GM23248 (cell line): ENCODE results near the gene SCYGR3. TPM values are rescaled to one million over a fixed set of nuclear protein-coding genes. Genes with fewer than 3 reads are reported as not detected.

Experiments used
- DNase-seq: peaks from one replicate; pipeline ENCODE4 v3.0.0-alpha.2; 2015
- H2AFZ ChIP-seq: fragments of 200-600 bp; sonication (generic); 2 replicates; pipeline ENCODE4 v1.6.1; 2016; ENCODE audit warnings: antibody characterized with exemption
- H3F3A ChIP-seq: fragments of 200-600 bp; sonication (generic); 2 replicates; pipeline ENCODE4 v1.6.1; 2016; ENCODE audit warnings: mild to moderate bottlenecking, antibody characterized with exemption, mixed run types; ENCODE audit not compliant: insufficient read depth
- H3K27ac ChIP-seq: fragments of 200-600 bp; sonication (generic); 2 replicates; pipeline ENCODE4 v1.5.1; 2016; ENCODE audit warnings: mild to moderate bottlenecking
- H3K27me3 ChIP-seq: fragments of 200-600 bp; sonication (generic); replicated peaks from 2 replicates; pipeline ENCODE4 v1.6.1; 2016; ENCODE audit warnings: mild to moderate bottlenecking; ENCODE audit not compliant: insufficient read depth
- H3K36me3 ChIP-seq: fragments of 200-600 bp; sonication (generic); 2 replicates; pipeline ENCODE4 v1.6.1; 2016; ENCODE audit warnings: low read depth, mild to moderate bottlenecking
- H3K4me1 ChIP-seq: fragments of 200-600 bp; sonication (generic); 2 replicates; pipeline ENCODE4 v1.6.1; 2016; ENCODE audit warnings: mild to moderate bottlenecking; ENCODE audit not compliant: insufficient read depth
- H3K4me2 ChIP-seq: fragments of 200-600 bp; sonication (generic); one replicate; pipeline ENCODE4 v1.6.1; 2016; ENCODE audit warnings: mild to moderate bottlenecking; ENCODE audit not compliant: unreplicated experiment
- H3K4me3 ChIP-seq: fragments of 200-600 bp; sonication (generic); 2 replicates; pipeline ENCODE4 v1.5.1; 2016; ENCODE audit warnings: mild to moderate bottlenecking
- H3K79me2 ChIP-seq: fragments of 200-600 bp; sonication (generic); 2 replicates; pipeline ENCODE4 v1.6.1; 2016; ENCODE audit warnings: mild to moderate bottlenecking; ENCODE audit not compliant: insufficient read depth
- H3K9ac ChIP-seq: fragments of 200-600 bp; sonication (generic); 2 replicates; pipeline ENCODE4 v1.6.1; 2016; ENCODE audit warnings: mild to moderate bottlenecking
- H3K9me2 ChIP-seq: fragments of 200-600 bp; sonication (generic); 2 replicates; pipeline ENCODE4 v1.6.1; 2016; ENCODE audit warnings: mixed run types, mild to moderate bottlenecking, moderate library complexity; ENCODE audit not compliant: insufficient read depth
- H3K9me3 ChIP-seq: fragments of 200-600 bp; sonication (generic); one replicate; pipeline ENCODE4 v1.6.1; 2017; ENCODE audit warnings: low read depth
- H4K20me1 ChIP-seq: fragments of 200-600 bp; sonication (generic); 2 replicates; pipeline ENCODE4 v1.6.0; 2016; ENCODE audit not compliant: insufficient read depth
- EZH2 ChIP-seq: fragments of 200-600 bp; sonication (generic); IDR thresholded peaks from 2 replicates; pipeline ENCODE4 v1.6.1; 2018; ENCODE audit warnings: antibody characterized with exemption, mild to moderate bottlenecking; ENCODE audit not compliant: insufficient read depth, poor library complexity, severe bottlenecking
- EZH2phosphoT487 ChIP-seq: fragments of 200-600 bp; sonication (generic); IDR thresholded peaks from 2 replicates; pipeline ENCODE4 v1.6.1; 2018; ENCODE audit warnings: antibody characterized with exemption, moderate library complexity, mild to moderate bottlenecking, low read depth; ENCODE audit not compliant: insufficient read depth
- WGBS, 2 experiments: methylation state at CpG; one replicate each; pipeline ENCODE4 v1.1.6; 2015 to 2017; ENCODE audit warnings: low lambda C conversion rate in 2 of 2, low coverage in 1 of 2; ENCODE audit errors: missing lambda C conversion rate in 2 of 2; 5-methylcytosine and 5-hydroxymethylcytosine counted together
- in situ Hi-C: fragments of 300-500 bp; cut with MboI; formaldehyde crosslinking; loops from 2 replicates; pipeline ENCODE4 v1.15.0; 2020
- polyA plus RNA-seq: library from polyadenylated mRNA; unstranded; fragments of >200 nt; fragmentation: Nextera tagmentation; extraction: Ambion mirVana; gene quantifications from 2 replicates; pipeline ENCODE4 v1.2.1, GENCODE V29; 2016
- total RNA-seq: library from RNA; depleted of rRNA; stranded (reverse); fragments of >200 nt; shearing (Covaris generic); gene quantifications from 2 replicates; pipeline ENCODE4 v1.2.3, GENCODE V29; 2014

Gene SCYGR3
- total and polyA plus RNA-seq, 2 experiments from 2014 or later: not detected

- Histone ChIP-seq H3K36me3 (no peaks in the 10 kb centered on the region), H3K9ac (no peak overlapping the region), H3K9me2 (no peaks in the 10 kb centered on the region), H3F3A (peaks cover 10% of the 10 kb centered on the region; the same call in 1 of the 2 replicates), H3K79me2 (no peaks in the 10 kb centered on the region), H4K20me1 (0 out of 2 replicates have a peak, but pooled peaks cover 3% of the 10 kb centered on the region), H3K27ac (no peak overlapping the region), H3K4me2 (no peak overlapping the region), H3K4me1 (no peaks in the 10 kb centered on the region), H2AFZ (no peak overlapping the region), H3K9me3 (no peaks in the 10 kb centered on the region), H3K4me3 (no peak overlapping the region), H3K27me3 (no peaks in the 10 kb centered on the region)
- TF ChIP-seq EZH2: no peak
- TF ChIP-seq EZH2phosphoT487: no peak
- DNase-seq: no peak
- in situ Hi-C loops: no loop called here
- 94 to 100% methylated on average over 1 of the region's 1 CpG for WGBS, 2 experiments
These were observed 34.8 kb downstream of the SCYGR3 start for GRCh38 chr2:227579791-227580190.

GRCh38 chr2:227578642-227579041 is 36.0 kb downstream of the SCYGR3 start:
- no peaks in the 10 kb centered on the region for H3K79me2 ChIP-seq
- no peak for TF ChIP-seq EZH2
- TF ChIP-seq EZH2phosphoT487: no peak
- H3K27me3 ChIP-seq: no peaks in the 10 kb centered on the region
- no peak overlapping the region for H3K27ac ChIP-seq
- H3K4me1 ChIP-seq: no peaks in the 10 kb centered on the region
- H3K9me2 ChIP-seq: no peaks in the 10 kb centered on the region
- H4K20me1 ChIP-seq: 0 out of 2 replicates have a peak, but pooled peaks cover 3% of the 10 kb centered on the region
- H3K9me3 ChIP-seq: no peaks in the 10 kb centered on the region
- H2AFZ ChIP-seq: no peak overlapping the region
- H3K4me3 ChIP-seq: no peak overlapping the region
- in situ Hi-C loops: no loop called here
- H3K36me3 ChIP-seq: no peaks in the 10 kb centered on the region
- H3K9ac ChIP-seq: no peak overlapping the region
- no peak overlapping the region for H3K4me2 ChIP-seq
- no peak for DNase-seq
- H3F3A ChIP-seq: peaks cover 10% of the 10 kb centered on the region; the same call in 1 of the 2 replicates
- 89 to 94% methylated on average over 2 of the region's 2 CpGs for WGBS, 2 experiments

- Histone ChIP-seq H3K4me2 (no peak overlapping the region), H3K36me3 (no peaks in the 10 kb centered on the region), H3K4me1 (no peaks in the 10 kb centered on the region), H3K9me3 (no peaks in the 10 kb centered on the region), H2AFZ (no peak overlapping the region), H3K4me3 (no peak overlapping the region), H4K20me1 (0 out of 2 replicates have a peak, but pooled peaks cover 3% of the 10 kb centered on the region), H3K27ac (no peak overlapping the region), H3K79me2 (no peaks in the 10 kb centered on the region), H3K9me2 (no peaks in the 10 kb centered on the region), H3K27me3 (no peaks in the 10 kb centered on the region), H3K9ac (no peak overlapping the region), H3F3A (peaks cover 15% of the 10 kb centered on the region)
- in situ Hi-C loops: no loop called here
- WGBS, 2 experiments: 32 to 38% methylated on average over 2 of the region's 2 CpGs
- TF ChIP-seq EZH2phosphoT487 (no peak), EZH2 (no peak)
- no peak for DNase-seq
These were observed 37.1 kb downstream of the SCYGR3 start for GRCh38 chr2:227577555-227577954.

GRCh38 chr2:227576812-227577211 is 37.8 kb downstream of the SCYGR3 start:
- in situ Hi-C loops: no loop called here
- Histone ChIP-seq H3K4me3 (no peak overlapping the region), H3K79me2 (no peaks in the 10 kb centered on the region), H3K9me2 (no peaks in the 10 kb centered on the region), H2AFZ (no peak overlapping the region), H3K9me3 (no peaks in the 10 kb centered on the region), H3K36me3 (no peaks in the 10 kb centered on the region), H4K20me1 (0 out of 2 replicates have a peak, but pooled peaks cover 3% of the 10 kb centered on the region), H3K27ac (no peak overlapping the region), H3K4me1 (no peaks in the 10 kb centered on the region), H3K4me2 (no peak overlapping the region), H3K27me3 (no peaks in the 10 kb centered on the region), H3K9ac (no peak overlapping the region), H3F3A (peaks cover 21% of the 10 kb centered on the region)
- TF ChIP-seq EZH2phosphoT487 (no peak), EZH2 (no peak)
- WGBS, 2 experiments: 84 to 86% methylated on average over 2 of the region's 2 CpGs
- DNase-seq: no peak

GRCh38 chr2:227576110-227576509 is 38.5 kb downstream of the SCYGR3 start:
- peaks cover 28% of the 10 kb centered on the region for H3F3A ChIP-seq
- H3K27ac ChIP-seq: no peak overlapping the region
- no peaks in the 10 kb centered on the region for H3K36me3 ChIP-seq
- no peak overlapping the region for H3K4me2 ChIP-seq
- H4K20me1 ChIP-seq: 0 out of 2 replicates have a peak, but pooled peaks cover 3% of the 10 kb centered on the region
- H3K4me1 ChIP-seq: no peaks in the 10 kb centered on the region
- H3K79me2 ChIP-seq: no peaks in the 10 kb centered on the region
- no peaks in the 10 kb centered on the region for H3K27me3 ChIP-seq
- peak; percentile 14 for DNase-seq
- H3K9me3 ChIP-seq: no peaks in the 10 kb centered on the region
- no peak overlapping the region for H3K9ac ChIP-seq
- no peak overlapping the region for H2AFZ ChIP-seq
- H3K4me3 ChIP-seq: no peak overlapping the region
- TF ChIP-seq EZH2: no peak
- TF ChIP-seq EZH2phosphoT487: no peak
- no peaks in the 10 kb centered on the region for H3K9me2 ChIP-seq
- in situ Hi-C loops: no loop called here
